ENCODE results near the gene GDPD2.

- TF ChIP-seq EZH2 (IDR thresholded peaks at IDR 0.05; ENCODE audit: insufficient read depth, poor library complexity, severe bottlenecking): no peak
- TF ChIP-seq EZH2phosphoT487 (IDR thresholded peaks at IDR 0.05; ENCODE audit: insufficient read depth, low read depth): no peak
These were observed 54.0 kb downstream of the GDPD2 start for GRCh38 chrX:70476934-70477733.
